NCI-H1436 treated with DMSO at 0.1 percent for 48 hours (cell line): ENCODE measurements around the gene CCDC192.

Experiments used
- DNase-seq: peaks from one replicate; lab custom pipeline; 2025; lab: John Stamatoyannopoulos, UW

Gene CCDC192

DNA sequence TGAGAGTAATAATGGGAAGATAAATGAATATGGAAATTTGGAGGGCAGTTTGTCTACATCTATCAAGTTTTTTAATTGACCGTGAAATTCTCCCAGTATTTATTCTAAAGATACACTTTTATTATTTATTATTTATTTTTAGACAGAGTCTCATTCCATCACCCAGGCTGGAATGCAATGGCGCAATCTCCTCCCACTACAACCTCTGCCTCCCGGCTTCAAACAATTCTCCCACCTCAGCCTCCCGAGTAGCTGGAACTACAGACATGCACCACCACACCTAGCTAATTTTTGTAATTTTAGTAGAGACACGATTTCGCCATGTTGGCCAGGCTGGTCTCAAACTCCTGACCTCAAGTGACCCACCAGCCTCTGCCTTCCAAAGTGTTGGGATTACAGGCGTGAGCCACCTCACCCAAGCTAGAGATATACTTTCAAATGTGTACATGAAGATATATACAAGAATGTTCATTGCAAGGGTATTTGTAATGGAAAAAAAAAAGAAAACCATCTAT, 282.7 kb downstream of the CCDC192 start:
- DNase-seq: no peak

- no peak for DNase-seq
These were observed 284.4 kb downstream of the CCDC192 start for GRCh38 chr5:127987354-127988145.

GRCh38 chr5:127988146-127988760, 285.1 kb downstream of the CCDC192 start:
- DNase-seq: no peak
